ENCODE measurements around the gene NR4A3. TPM values are rescaled to one million over a fixed set of nuclear protein-coding genes. Genes with fewer than 3 reads are reported as not detected.

NR4A3 gene
- total and polyA plus RNA-seq, 2 experiments from 2014 or later = 0.10 to 0.17 TPM

DNA sequence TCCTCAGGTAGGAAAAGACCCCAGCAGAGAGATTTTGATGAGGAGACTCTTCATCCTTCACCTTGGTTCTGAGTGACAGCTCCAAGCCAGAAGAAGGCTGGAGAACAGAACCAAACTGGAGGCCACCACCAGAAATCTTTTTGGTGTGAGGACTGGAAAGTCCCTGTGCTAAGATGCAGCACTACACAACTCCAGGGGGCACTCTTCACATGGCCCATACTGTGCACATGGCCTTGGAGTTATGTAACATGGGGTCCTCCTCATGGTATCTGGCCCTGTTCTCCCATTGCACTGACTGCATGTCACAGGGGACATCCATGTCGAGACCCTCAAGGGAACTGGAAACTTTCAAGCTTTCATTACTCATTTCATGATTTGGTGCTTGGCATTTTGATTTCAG is 67.4 kb downstream of the NR4A3 start:
- Mint-ChIP-seq H3K4me1 (peaks cover 7% of the 10 kb centered on the region), H3K9me3 (no peaks in the 10 kb centered on the region), H3K4me3 (no peak overlapping the region), H3K36me3 (ENCODE audit: low read depth) (no peaks in the 10 kb centered on the region), H3K27me3 (ENCODE audit: insufficient read depth, low read depth, poor library complexity) (no peaks in the 10 kb centered on the region), H3K27ac (no peak overlapping the region)
- no peaks in the 10 kb centered on the region; the same call in 1 of the 2 replicates for H3K4me1 ChIP-seq (ENCODE audit: insufficient read depth)
- H3F3A ChIP-seq (replicated peaks; ENCODE audit: low read depth) = no peaks in the 10 kb centered on the region
- no peak overlapping the region for H2AFZ ChIP-seq
- no peaks in the 10 kb centered on the region for H3K79me2 ChIP-seq (replicated peaks; ENCODE audit: insufficient read depth)
- H3K27ac ChIP-seq (ENCODE audit: low read depth) = no peak overlapping the region
- H4K20me1 ChIP-seq (replicated peaks; ENCODE audit: insufficient read depth) = no peaks in the 10 kb centered on the region
- no peaks in the 10 kb centered on the region for H3K9me2 ChIP-seq (ENCODE audit: insufficient read depth)
- ATAC-seq (no peak), DNase-seq (ENCODE audit: low spot score) (no peak)
- no peaks in the 10 kb centered on the region for H3K36me3 ChIP-seq (ENCODE audit: insufficient read depth)
- H3K27me3 ChIP-seq (ENCODE audit: insufficient read depth) = no peaks in the 10 kb centered on the region
- H3K4me3 ChIP-seq = no peak overlapping the region
- no peak overlapping the region for H3K4me2 ChIP-seq
- no peak for TF ChIP-seq STAT1 (IDR thresholded peaks at IDR 0.05; ENCODE audit: unreplicated experiment)
- TF ChIP-seq, protein P1, sequence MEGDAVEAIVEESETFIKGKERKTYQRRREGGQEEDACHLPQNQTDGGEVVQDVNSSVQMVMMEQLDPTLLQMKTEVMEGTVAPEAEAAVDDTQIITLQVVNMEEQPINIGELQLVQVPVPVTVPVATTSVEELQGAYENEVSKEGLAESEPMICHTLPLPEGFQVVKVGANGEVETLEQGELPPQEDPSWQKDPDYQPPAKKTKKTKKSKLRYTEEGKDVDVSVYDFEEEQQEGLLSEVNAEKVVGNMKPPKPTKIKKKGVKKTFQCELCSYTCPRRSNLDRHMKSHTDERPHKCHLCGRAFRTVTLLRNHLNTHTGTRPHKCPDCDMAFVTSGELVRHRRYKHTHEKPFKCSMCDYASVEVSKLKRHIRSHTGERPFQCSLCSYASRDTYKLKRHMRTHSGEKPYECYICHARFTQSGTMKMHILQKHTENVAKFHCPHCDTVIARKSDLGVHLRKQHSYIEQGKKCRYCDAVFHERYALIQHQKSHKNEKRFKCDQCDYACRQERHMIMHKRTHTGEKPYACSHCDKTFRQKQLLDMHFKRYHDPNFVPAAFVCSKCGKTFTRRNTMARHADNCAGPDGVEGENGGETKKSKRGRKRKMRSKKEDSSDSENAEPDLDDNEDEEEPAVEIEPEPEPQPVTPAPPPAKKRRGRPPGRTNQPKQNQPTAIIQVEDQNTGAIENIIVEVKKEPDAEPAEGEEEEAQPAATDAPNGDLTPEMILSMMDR (conservative IDR thresholded peaks at IDR 0.05; ENCODE audit: low read depth in 2 of 2) = peak; percentile 8 to 55; a peak in 2 of 4 replicates
- no peak for TF ChIP-seq ZNF114 (CRISPR knock-in tag; IDR thresholded peaks at IDR 0.05)

DNA sequence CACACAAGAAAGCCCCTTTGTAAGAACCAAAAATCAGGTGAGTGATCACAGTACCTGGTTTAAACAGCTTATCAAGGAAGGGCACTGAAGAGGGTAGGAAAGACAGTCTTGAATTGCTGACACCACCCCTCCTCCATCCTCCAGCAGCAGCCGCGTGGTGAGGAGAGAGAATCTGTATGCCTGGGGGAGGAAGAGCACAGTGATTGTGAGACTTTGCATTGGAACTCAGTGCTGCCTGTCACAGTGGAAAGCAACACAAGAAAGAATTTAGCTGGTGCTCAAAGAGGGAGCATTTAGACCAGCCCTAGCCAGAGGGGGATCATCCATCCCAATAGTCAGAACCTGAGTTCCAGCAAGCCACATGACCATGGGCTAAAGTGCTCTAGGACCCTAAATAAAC is 73.1 kb downstream of the NR4A3 start:
- Mint-ChIP-seq H3K27me3 (ENCODE audit: insufficient read depth, low read depth, poor library complexity) (peaks cover 4% of the 10 kb centered on the region), H3K9me3 (no peaks in the 10 kb centered on the region), H3K4me1 (peaks cover 15% of the 10 kb centered on the region), H3K4me3 (no peak overlapping the region), H3K27ac (no peak overlapping the region), H3K36me3 (ENCODE audit: low read depth) (no peaks in the 10 kb centered on the region)
- Histone ChIP-seq H3K4me1 (ENCODE audit: insufficient read depth) (peaks cover 8% of the 10 kb centered on the region), H3K4me3 (no peak overlapping the region), H3F3A (replicated peaks; ENCODE audit: low read depth) (no peaks in the 10 kb centered on the region), H3K79me2 (replicated peaks; ENCODE audit: insufficient read depth) (no peaks in the 10 kb centered on the region), H3K36me3 (ENCODE audit: insufficient read depth) (no peaks in the 10 kb centered on the region), H2AFZ (peak overlapping the region; percentile 70), H3K4me2 (no peak overlapping the region), H3K27me3 (ENCODE audit: insufficient read depth) (no peaks in the 10 kb centered on the region), H4K20me1 (replicated peaks; ENCODE audit: insufficient read depth) (no peaks in the 10 kb centered on the region), H3K9me2 (ENCODE audit: insufficient read depth) (no peaks in the 10 kb centered on the region), H3K27ac (ENCODE audit: low read depth) (no peak overlapping the region)
- peak; percentile 13 for DNase-seq (ENCODE audit: low spot score)
- ATAC-seq = peak; percentile 52
- no peak for TF ChIP-seq CREB1 (CRISPR knock-in tag; IDR thresholded peaks at IDR 0.05; ENCODE audit: low read depth)
- TF ChIP-seq NANOG (IDR thresholded peaks at IDR 0.05; ENCODE audit: borderline replicate concordance) = no peak
- TF ChIP-seq EZH2 (IDR thresholded peaks at IDR 0.05; ENCODE audit: low read depth, unreplicated experiment) = no peak
- no peak for TF ChIP-seq STAT1 (IDR thresholded peaks at IDR 0.05; ENCODE audit: unreplicated experiment)
- TF ChIP-seq ZNF114 (CRISPR knock-in tag; IDR thresholded peaks at IDR 0.05) = no peak
- TF ChIP-seq JUNB (IDR thresholded peaks at IDR 0.05; ENCODE audit: unreplicated experiment) = no peak
- TF ChIP-seq, protein P2, sequence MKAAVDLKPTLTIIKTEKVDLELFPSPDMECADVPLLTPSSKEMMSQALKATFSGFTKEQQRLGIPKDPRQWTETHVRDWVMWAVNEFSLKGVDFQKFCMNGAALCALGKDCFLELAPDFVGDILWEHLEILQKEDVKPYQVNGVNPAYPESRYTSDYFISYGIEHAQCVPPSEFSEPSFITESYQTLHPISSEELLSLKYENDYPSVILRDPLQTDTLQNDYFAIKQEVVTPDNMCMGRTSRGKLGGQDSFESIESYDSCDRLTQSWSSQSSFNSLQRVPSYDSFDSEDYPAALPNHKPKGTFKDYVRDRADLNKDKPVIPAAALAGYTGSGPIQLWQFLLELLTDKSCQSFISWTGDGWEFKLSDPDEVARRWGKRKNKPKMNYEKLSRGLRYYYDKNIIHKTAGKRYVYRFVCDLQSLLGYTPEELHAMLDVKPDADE (IDR thresholded peaks at IDR 0.05) = no peak
- TF ChIP-seq, protein P3, sequence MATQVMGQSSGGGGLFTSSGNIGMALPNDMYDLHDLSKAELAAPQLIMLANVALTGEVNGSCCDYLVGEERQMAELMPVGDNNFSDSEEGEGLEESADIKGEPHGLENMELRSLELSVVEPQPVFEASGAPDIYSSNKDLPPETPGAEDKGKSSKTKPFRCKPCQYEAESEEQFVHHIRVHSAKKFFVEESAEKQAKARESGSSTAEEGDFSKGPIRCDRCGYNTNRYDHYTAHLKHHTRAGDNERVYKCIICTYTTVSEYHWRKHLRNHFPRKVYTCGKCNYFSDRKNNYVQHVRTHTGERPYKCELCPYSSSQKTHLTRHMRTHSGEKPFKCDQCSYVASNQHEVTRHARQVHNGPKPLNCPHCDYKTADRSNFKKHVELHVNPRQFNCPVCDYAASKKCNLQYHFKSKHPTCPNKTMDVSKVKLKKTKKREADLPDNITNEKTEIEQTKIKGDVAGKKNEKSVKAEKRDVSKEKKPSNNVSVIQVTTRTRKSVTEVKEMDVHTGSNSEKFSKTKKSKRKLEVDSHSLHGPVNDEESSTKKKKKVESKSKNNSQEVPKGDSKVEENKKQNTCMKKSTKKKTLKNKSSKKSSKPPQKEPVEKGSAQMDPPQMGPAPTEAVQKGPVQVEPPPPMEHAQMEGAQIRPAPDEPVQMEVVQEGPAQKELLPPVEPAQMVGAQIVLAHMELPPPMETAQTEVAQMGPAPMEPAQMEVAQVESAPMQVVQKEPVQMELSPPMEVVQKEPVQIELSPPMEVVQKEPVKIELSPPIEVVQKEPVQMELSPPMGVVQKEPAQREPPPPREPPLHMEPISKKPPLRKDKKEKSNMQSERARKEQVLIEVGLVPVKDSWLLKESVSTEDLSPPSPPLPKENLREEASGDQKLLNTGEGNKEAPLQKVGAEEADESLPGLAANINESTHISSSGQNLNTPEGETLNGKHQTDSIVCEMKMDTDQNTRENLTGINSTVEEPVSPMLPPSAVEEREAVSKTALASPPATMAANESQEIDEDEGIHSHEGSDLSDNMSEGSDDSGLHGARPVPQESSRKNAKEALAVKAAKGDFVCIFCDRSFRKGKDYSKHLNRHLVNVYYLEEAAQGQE (IDR thresholded peaks at IDR 0.05; ENCODE audit: unreplicated experiment) = no peak
- no peak for TF ChIP-seq EZH2phosphoT487 (IDR thresholded peaks at IDR 0.05; ENCODE audit: unreplicated experiment)
- no peak for TF ChIP-seq POLR2AphosphoS5 (IDR thresholded peaks at IDR 0.05; ENCODE audit: low read depth)

All from GM23338 (cell line).